Forelimb muscle (tissue), 1 donor: Measurements from ENCODE around the gene CCNF. TPM values are rescaled to one million over a fixed set of nuclear protein-coding genes. Genes with fewer than 3 reads are reported as not detected.

ENCODE experiments used
- DNase-seq: peaks from one replicate; pipeline ENCODE4 v3.0.0-alpha.2; 2013; ENCODE audit warnings: low read depth
- polyA plus RNA-seq: library from polyadenylated mRNA; unstranded; fragments of 120-200 nt; gene quantifications from one replicate; pipeline ENCODE4 v1.2.1, GENCODE V29; 2013; ENCODE audit not compliant: insufficient read length

Gene CCNF
- polyA plus RNA-seq, 1 donor = 6.2 TPM

DNA sequence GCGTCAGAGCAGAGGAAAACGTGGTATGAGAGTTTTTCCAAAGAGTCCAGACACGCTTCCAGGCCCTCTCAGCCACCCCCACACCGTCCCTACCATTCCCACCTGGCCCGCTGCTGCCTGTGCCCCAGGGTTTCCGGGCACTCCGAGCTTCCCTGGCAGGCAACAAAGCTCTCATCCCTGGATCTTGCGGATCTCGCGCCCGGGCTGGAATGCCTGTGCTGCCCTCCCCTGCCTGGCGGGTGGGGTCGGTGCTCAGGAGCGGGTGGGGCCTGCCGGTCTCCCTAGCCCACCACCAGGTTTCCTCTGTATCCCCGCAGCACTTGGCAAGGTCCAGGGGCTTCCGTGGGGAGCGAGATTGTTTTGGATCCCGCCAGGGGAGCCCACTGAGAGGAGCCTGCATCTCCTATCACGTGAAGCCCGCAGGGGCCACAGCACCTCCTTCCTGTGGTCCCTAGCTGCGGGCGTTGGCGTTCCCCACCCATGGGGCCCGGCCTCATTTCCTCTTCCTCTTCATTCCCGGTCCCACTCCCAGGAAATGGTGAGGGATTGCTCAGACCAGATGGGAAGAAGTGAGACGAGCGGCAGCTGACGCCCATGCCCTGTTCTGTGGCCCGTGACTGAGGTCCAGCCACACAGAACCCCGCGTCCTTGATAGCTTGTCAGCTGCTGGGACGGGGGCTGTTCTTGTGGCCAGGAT, 56.7 kb downstream of the CCNF start:
- DNase-seq = no peak

- no peak for DNase-seq
These were observed 57.6 kb downstream of the CCNF start for GRCh38 chr16:2486645-2487516.

DNA sequence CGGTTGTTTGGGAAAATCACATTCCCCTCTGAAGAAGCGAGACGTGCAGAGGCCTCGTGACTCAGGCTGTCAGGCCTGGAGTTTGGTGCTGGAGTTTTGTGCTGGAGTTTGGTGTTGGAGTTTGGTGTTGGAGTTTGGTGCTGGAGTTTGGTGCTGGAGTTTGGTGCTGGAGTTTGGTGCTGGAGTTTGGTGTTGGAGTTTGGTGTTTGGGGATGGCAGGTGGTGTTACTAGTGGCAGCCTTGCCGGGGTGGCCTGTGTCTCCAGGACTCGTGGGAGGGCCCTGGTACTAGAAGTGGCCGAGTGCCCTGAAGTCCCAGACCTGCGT, 58.2 kb downstream of the CCNF start:
- DNase-seq = no peak

DNA sequence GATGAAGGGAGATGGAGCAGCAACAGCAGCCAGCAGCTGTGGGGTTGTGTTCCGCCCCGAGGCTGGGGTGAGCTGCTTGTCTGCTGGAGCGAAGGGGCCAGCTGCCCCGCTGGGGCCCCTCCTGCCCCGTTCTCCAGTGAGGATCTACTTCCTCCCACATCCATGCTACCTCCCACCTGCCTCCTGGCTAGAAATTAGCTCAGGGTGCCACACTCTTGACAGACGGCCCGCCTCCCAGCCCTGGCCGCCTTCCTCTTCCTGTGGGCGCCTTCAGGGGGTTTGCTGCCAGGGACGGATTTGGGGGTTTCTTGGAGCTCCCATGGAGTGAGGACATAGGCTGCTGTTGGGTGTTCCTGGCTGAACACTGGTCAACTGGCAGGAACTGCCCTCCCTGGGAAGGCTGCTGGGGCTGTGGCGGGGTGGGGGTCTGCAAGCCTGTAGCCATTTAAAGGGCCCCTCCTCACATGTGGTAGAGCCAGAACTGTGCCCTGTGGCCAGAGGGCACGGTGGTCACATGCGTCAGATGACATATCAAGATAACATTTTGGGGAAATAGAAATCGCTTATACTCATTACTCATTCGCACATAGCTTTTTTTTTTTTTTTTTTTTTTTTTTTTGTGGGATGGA, 58.8 kb downstream of the CCNF start:
- DNase-seq = no peak

DNA sequence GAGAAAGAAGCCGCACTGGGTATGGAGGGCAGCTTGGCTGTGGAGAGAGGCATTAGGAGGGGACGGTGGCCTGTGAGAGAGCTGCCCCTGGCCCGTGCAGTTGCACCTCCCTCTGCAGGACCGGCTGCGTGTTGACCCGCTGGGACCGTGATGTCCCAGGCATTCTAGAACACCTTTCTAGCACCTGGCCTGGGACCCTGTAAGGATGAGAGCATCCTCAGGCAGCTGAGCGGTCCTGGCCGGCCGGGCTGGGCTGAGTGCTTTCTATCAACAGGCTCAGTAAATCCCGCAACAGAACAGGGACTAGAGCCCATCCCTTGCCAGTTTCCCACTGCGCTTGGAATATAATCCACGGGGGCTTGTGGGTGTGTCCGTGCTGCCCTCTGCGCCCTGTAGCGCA, 60.3 kb downstream of the CCNF start:
- no peak for DNase-seq

DNA sequence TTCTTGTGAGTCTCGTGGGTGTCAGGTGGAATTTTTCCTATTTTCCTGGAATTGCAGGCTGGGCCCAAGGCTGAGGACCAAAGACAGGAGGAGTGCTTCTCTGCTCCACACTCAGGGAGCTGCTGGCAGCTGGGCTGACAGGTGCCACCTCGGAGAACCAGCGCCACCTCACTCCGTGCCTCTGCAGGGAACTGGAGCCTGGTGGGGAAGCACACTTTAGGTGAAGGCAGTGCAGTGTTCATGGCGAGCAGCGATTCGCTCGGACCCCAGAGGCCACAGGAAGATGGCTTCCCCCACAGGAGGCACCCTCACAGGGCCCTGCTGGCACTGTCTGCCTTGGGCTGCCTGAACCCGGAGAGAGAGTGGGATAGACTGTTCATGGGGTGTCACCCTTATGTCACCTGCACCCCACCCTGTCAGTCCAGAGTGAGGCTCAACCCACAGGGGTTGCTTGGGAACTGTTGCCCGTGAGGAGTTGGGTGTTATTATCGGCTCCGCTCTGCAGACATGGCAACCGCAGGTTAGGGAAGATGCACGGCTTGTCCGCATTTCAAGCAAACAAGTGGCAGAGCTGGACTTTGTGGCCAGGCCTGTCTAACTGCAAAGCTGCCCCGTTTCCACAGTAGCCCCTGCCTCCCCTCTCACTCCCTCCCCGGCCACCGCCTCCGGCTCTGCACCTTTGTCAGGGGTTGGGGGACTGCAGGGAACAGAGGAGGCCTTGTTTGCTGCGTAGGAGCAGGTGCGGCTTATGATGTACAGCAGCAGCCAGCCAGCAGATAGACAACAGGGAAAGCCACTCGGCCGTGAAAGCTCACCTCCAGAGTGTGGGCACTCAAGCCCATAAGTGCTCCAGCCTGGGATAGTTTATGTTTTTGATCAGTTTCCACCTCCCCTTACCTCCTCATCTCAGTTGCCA, 61.2 kb downstream of the CCNF start:
- DNase-seq = no peak

DNA sequence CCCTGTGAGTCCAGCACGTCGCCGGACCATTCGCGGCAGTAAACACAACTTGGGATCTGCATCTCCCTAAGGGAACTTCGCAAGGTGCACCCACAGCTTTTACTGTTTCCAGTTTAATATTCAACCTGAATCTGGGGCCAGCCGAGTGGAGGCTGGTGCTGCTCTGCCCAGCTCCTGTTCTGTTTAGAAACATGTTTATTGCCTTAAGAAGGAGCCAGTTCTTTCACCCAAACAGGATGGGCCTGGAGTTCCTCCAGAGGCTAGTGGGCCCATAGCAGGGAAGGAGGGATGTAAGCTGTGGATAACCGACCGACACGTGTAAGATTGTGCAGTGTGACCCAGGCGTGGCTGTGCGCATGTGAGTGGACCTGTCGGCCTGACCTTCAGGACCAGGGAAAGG, 63.0 kb downstream of the CCNF start:
- no peak for DNase-seq

- no peak for DNase-seq
These were observed 64.4 kb downstream of the CCNF start for GRCh38 chr16:2493605-2494004.

- DNase-seq = no peak
These were observed 65.4 kb downstream of the CCNF start for GRCh38 chr16:2494616-2495015.

DNA sequence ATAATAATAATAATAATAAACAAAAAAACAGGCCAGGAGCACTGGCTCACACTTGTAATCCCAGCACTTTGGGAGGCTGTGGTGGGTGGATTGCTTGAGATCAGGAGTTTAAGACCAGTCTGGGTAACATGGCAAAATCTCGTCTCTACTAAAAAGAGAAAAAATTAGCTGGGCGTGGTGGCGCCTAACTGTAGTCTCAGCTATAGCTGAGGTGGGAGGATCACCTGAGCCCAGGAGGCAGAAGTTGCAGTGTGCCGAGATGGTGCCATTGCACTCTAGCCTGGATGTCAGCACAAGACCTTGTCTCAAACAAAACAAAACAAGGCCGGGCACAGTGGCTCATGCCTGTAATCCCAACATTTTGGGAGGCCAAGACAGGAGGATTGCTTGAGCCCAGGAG, 65.8 kb downstream of the CCNF start:
- no peak for DNase-seq

DNA sequence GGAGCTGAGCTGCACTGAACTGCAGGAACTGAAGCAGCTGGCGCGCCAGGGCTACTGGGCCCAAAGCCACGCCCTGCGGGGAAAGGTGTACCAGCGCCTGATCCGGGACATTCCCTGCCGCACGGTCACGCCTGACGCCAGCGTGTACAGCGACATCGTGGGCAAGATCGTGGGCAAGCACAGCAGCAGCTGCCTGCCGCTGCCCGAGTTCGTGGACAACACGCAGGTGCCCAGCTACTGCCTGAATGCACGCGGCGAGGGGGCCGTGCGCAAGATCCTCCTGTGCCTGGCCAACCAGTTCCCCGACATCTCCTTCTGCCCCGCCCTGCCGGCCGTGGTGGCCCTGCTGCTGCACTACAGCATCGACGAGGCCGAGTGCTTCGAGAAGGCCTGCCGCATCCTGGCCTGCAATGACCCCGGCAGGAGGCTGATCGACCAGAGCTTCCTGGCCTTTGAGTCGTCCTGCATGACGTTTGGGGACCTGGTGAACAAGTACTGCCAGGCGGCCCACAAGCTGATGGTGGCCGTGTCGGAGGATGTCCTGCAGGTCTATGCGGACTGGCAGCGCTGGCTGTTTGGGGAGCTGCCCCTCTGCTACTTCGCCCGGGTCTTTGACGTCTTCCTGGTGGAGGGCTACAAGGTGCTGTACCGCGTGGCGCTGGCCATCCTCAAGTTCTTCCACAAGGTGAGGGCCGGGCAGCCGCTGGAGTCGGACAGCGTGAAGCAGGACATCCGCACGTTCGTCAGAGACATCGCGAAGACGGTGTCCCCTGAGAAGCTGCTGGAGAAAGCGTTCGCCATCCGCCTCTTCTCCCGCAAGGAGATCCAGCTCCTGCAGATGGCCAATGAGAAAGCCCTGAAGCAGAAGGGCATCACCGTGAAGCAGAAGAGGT, 67.2 kb downstream of the CCNF start:
- DNase-seq = no peak

- DNase-seq = no peak
These were observed 67.9 kb downstream of the CCNF start for GRCh38 chr16:2497116-2497630.

DNA sequence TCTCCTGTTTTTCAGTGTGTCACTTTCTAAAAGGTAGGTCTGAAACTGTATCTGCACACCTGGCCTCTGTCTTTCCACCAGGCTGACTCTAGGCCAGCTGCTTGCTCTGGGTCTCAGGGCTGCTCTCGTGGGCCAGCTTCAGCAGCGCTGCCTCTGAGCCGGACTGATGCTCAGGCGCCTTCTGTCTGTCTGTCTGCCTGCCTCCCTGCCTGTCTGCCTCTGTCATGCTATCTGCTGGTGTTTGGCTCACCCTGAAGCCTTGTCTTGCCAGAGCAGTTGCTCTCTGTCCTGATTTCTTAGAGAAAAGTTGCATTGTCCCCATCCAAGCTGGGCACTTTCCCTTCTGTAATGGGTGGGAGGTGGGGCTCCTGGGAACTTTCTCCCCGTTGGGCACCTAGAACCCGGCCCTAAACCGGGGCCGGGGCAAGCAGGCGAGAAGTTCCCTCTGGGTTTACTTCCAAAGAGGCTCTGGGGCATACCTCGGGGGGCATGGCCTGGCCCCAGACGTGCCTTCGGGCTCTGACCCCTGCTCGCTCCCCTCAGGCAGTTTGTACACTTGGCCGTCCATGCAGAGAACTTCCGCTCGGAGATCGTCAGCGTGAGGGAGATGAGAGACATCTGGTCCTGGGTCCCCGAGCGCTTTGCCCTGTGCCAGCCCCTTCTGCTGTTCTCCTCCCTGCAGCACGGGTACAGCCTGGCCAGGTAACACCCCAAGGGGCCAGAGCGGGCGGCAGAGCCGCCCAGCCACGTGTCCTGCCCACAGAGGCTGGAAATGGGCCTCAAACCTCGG, 68.6 kb downstream of the CCNF start:
- no peak for DNase-seq

GRCh38 chr16:2498531-2499253, 69.4 kb downstream of the CCNF start:
- no peak for DNase-seq

DNA sequence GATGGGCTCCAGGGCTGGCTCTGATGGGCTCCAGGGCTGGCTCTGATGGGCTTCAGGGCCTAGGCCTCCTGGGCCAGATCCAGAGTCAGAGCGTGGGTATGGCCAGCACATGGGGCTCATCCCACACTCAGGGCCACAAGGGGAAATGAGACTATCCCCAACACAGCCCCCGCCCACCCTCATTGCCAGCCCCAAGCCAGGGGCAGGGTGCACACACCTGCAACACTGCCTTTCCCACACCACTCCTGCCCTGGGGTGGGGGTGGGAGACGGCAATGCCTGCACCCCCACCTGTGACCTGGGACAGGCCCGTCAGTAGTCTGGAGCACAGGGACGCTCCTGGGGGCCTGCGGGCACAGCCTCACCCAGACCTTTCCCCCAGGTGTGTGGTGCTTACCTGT, 70.2 kb downstream of the CCNF start:
- no peak for DNase-seq

GRCh38 chr16:2499890-2500429, 70.7 kb downstream of the CCNF start:
- DNase-seq = no peak

DNA sequence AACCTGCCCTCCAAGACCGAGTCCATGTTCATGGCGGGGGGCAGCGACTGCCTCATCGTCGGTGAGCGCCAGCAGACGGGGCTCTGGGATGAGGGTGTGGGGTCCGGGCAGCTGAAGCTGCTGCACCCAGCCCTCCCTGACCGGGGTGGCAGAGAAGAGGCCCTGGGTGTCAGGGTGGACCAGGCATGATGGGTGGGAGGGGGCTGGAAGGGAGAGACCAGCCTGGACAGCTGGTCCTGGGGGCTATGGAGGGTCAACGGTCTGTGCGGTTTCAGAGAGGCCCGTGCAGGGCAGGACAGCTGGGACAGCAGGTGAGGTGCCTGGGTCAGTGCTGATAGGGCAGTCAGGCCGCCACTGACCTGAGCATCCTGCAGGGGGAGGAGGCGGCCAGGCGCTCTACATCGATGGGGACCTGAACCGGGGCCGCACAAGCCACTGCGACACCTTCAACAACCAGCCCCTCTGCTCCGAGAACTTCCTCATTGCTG, 71.2 kb downstream of the CCNF start:
- no peak for DNase-seq

DNA sequence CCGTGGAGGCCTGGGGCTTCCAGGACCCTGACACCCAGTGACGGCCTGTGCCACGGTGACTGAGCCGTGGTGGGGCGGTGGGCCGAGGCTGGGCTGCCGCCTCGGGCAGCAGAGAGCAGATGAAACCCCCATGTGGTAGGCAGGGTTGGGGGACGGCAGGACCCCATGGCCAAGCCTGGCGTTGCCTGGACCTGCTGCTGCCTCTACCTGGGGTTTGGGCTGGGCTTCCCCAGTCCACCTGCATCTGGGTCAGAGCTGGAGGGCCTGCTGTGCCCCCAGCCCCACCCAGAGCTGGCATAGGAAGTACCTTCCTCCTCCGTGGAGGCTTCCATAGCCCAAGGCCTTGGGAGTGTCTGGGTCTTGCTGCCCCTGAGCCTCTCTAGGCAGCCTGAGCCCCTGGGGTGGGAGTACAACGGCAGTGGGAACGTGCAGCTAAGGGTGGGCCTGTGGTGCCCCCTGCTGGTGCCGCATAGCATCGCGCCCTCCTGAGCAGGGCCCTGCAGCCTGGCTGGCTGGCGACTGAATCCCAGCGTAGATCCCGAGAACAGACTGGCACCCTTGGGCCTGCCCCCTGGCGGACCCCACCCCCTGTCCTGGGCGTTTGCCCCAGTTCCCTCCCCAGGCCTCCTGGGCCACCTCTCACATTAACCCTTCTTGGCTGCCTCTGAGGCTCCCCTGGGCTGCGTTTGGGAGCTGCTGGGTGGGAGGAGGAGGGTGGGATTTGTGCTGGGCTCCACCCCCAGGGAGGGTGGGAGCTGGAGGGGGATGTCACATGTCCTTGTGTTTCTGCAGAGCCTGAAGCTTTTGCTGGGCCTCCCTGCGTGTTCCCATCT, 71.9 kb downstream of the CCNF start:
- peak; percentile 38 for DNase-seq
